ENCODE measurements around the gene FASTK. TPM values are rescaled to one million over a fixed set of nuclear protein-coding genes. Genes with fewer than 3 reads are reported as not detected.

FASTK gene
- total RNA-seq, 1 experiment from 2014 or later: 86.4 TPM

- H2AFZ ChIP-seq (ENCODE audit: low read depth, low read length, poor library complexity, severe bottlenecking): no peak within 1 kb of the TSS
- H3K9me3 ChIP-seq (ENCODE audit: control insufficient read depth in 1 of 2, insufficient read depth in 1 of 2, low read depth in 1 of 2, low read length in 2 of 2): no peaks in the 10 kb centered on the region
- no peak for ATAC-seq
- H4K20me1 ChIP-seq (ENCODE audit: insufficient read depth): no peaks in the 10 kb centered on the region
- RAD21 ChIA-PET (ENCODE audit: low non-redundant PET in 1 of 2, low total read pairs in 2 of 2, uncharacterized antibody in 2 of 2, unreplicated experiment in 2 of 2): no interaction called here
- no TSS peak for BruUV-seq (replicated peaks)
- no peak for DNase-seq (ENCODE audit: low read depth, low spot score)
- H3K4me3 ChIP-seq (replicated peaks in 1 of 2; ENCODE audit: low read depth in 1 of 2, low read length in 2 of 2): no peak within 1 kb of the TSS
- CTCF ChIA-PET: interaction anchor here (0.6 kb wide), 1 partner anchor 39 kb away, joined by 4 read pairs; no protein-coding TSS in a partner anchor
- no peaks in the 10 kb centered on the region for H3K79me2 ChIP-seq (ENCODE audit: insufficient read depth, low read length)
- H3K9ac ChIP-seq (ENCODE audit: low read length): no peak within 1 kb of the TSS
- POLR2A ChIA-PET: no interaction called here
- no peaks in the 10 kb centered on the region for H3K27me3 ChIP-seq (ENCODE audit: insufficient read depth, low read length)
- TF ChIP-seq POLR2A (IDR thresholded peaks at IDR 0.05; ENCODE audit: borderline replicate concordance, extremely low read depth, insufficient read depth, insufficient read length) (no peak), SP1 (IDR thresholded peaks at IDR 0.05; ENCODE audit: low read depth) (no peak), EGR1 (IDR thresholded peaks at IDR 0.05; ENCODE audit: low read depth) (no peak), MAX (IDR thresholded peaks at IDR 0.05) (no peak), POLR2AphosphoS5 (IDR thresholded peaks at IDR 0.05; ENCODE audit: low read depth, low read length) (no peak), JUND (IDR thresholded peaks at IDR 0.05) (no peak), CBX3 (IDR thresholded peaks at IDR 0.05; ENCODE audit: low read depth) (no peak), FOSL1 (IDR thresholded peaks at IDR 0.05; ENCODE audit: low read depth) (no peak), SIN3A (IDR thresholded peaks at IDR 0.05; ENCODE audit: low read depth) (no peak), YY1 (IDR thresholded peaks at IDR 0.05; ENCODE audit: extremely low read depth, insufficient replicate concordance, low read depth, low read length) (no peak), CEBPB (IDR thresholded peaks at IDR 0.05; ENCODE audit: low read depth) (no peak), EZH2 (IDR thresholded peaks at IDR 0.05) (no peak), REST (IDR thresholded peaks at IDR 0.05; ENCODE audit: low read depth) (no peak), TCF7L2 (IDR thresholded peaks at IDR 0.05; ENCODE audit: borderline replicate concordance, extremely low read depth, insufficient read depth, insufficient read length) (no peak), ZNF274 (IDR thresholded peaks at IDR 0.05; ENCODE audit: low read depth, low read length) (no peak), CTCF (IDR thresholded peaks at IDR 0.05 in 2 of 3, conservative IDR thresholded peaks at IDR 0.05 in 1 of 3; ENCODE audit: borderline replicate concordance in 1 of 3, insufficient read depth in 1 of 3, low read depth in 2 of 3, low read length in 2 of 3) (no peak)
- TF ChIP-seq, protein P1, sequence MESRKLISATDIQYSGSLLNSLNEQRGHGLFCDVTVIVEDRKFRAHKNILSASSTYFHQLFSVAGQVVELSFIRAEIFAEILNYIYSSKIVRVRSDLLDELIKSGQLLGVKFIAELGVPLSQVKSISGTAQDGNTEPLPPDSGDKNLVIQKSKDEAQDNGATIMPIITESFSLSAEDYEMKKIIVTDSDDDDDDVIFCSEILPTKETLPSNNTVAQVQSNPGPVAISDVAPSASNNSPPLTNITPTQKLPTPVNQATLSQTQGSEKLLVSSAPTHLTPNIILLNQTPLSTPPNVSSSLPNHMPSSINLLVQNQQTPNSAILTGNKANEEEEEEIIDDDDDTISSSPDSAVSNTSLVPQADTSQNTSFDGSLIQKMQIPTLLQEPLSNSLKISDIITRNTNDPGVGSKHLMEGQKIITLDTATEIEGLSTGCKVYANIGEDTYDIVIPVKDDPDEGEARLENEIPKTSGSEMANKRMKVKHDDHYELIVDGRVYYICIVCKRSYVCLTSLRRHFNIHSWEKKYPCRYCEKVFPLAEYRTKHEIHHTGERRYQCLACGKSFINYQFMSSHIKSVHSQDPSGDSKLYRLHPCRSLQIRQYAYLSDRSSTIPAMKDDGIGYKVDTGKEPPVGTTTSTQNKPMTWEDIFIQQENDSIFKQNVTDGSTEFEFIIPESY (IDR thresholded peaks at IDR 0.05; ENCODE audit: extremely low read depth, insufficient replicate concordance, low read length): no peak
- no peaks in the 10 kb centered on the region for H3K9me2 ChIP-seq (ENCODE audit: insufficient read depth)
- no peaks in the 10 kb centered on the region for H3K36me3 ChIP-seq (ENCODE audit: control insufficient read depth in 1 of 2, insufficient read depth in 2 of 2, low read length in 2 of 2)
- H3K27ac ChIP-seq (ENCODE audit: low read depth, low read length): no peak within 1 kb of the TSS
- no peaks in the 10 kb centered on the region for H3K4me1 ChIP-seq (ENCODE audit: control insufficient read depth in 1 of 2, insufficient read depth in 2 of 2, low read length in 2 of 2)
- intact Hi-C loops (cut with micrococcal nuclease): no loop called here
- no peak within 1 kb of the TSS for H3K4me2 ChIP-seq (ENCODE audit: low read length)
Measured at GRCh38 chr7:151047976-151048815, 32.4 kb downstream of the FASTK start, which contains the start of gene ASIC3. Gene ASIC3, plus strand, starts transcription at chr7:151048531. Its CDS starts 355 bp downstream, at chr7:151048886.

All from HCT116 (cell line).